Heart left ventricle (tissue), 16 donors: ENCODE measurements around the gene IMMP2L. TPM values are rescaled to one million over a fixed set of nuclear protein-coding genes. Genes with fewer than 3 reads are reported as not detected.

Experiments used
- ATAC-seq, 4 donors: fragments of 200-7000 bp; cut with Tn5 transposase; one replicate each; pipeline ENCODE4 v1.9.1; 2020 to 2022; ENCODE audit warnings: moderate library complexity in 4 of 4, mild to moderate bottlenecking in 3 of 4, moderate number of reproducible peaks in 1 of 4
- DNase-seq, 5 donors: peaks; one replicate each; pipeline ENCODE4 v3.0.0-alpha.2; 2020
- H3K27ac ChIP-seq, 12 donors: fragments of 200-600 bp; sonication (generic) in 4 of 12; one replicate each; pipeline versions ENCODE4 v1.5.0 to v1.8.0; 2016 to 2022; ENCODE audit warnings: mild to moderate bottlenecking in 2 of 12
- H3K27me3 ChIP-seq, 9 donors: fragments of 200-600 bp; sonication (generic) in 2 of 9; one replicate each; pipeline versions ENCODE4 v1.5.1 to v1.8.0; 2016 to 2022; ENCODE audit warnings: mild to moderate bottlenecking in 3 of 9
- H3K36me3 ChIP-seq, 9 donors: fragments of 200-600 bp; sonication (generic) in 2 of 9; one replicate each; pipeline versions ENCODE4 v1.5.0 to v1.8.0; 2018 to 2022; ENCODE audit warnings: mild to moderate bottlenecking in 2 of 9
- H3K4me1 ChIP-seq, 12 donors: fragments of 200-600 bp; sonication (generic) in 4 of 12; one replicate each; pipeline versions ENCODE4 v1.5.0 to v1.8.0; 2016 to 2022; ENCODE audit warnings: mild to moderate bottlenecking in 3 of 12
- H3K4me3 ChIP-seq, 12 donors: fragments of 200-600 bp; sonication (generic) in 4 of 12; one replicate each; pipeline versions ENCODE4 v1.5.0 to v1.8.0; 2017 to 2022; ENCODE audit warnings: mild to moderate bottlenecking in 9 of 12, moderate library complexity in 4 of 12
- H3K9me3 ChIP-seq, 12 donors: fragments of 200-600 bp; sonication (generic) in 4 of 12; one replicate each; pipeline versions ENCODE4 v1.5.0 to v1.8.0; 2016 to 2022; ENCODE audit warnings: mild to moderate bottlenecking in 1 of 12
- CTCF ChIP-seq, 12 donors: fragments of 200-600 bp; sonication (generic) in 4 of 12; IDR thresholded peaks; one replicate each; pipeline versions ENCODE4 v1.5.0 to v1.8.0; 2018 to 2022; ENCODE audit warnings: antibody characterized with exemption in 12 of 12, mild to moderate bottlenecking in 5 of 12
- POLR2A ChIP-seq, 2 donors: fragments of 450-650 bp; IDR thresholded peaks; one replicate each; pipeline ENCODE4 v1.6.1; 2017; ENCODE audit warnings: antibody characterized with exemption in 2 of 2, mild to moderate bottlenecking in 2 of 2, moderate library complexity in 2 of 2
- WGBS, 4 donors: extraction: QIAGEN DNeasy Blood & Tissue Kit in 2 of 4; methylation state at CpG; one replicate each; pipeline versions ENCODE4 v1.1.5 to v1.1.7; 2013 to 2018; 5-methylcytosine and 5-hydroxymethylcytosine counted together
- intact Hi-C, 10 donors: fragments of 100-400 bp; cut with DNase I; formaldehyde crosslinking; loops; one replicate each; pipeline versions ENCODE4 v1.11.1 to v1.14.2; 2022
- polyA plus RNA-seq, 2 donors: library from polyadenylated mRNA; stranded (reverse); fragments of 200-250 nt; gene quantifications; one replicate each; pipeline ENCODE4 v1.2.3, GENCODE V29; 2013
- total RNA-seq, 9 donors: library from RNA; depleted of rRNA in 2 of 9; stranded (reverse); fragments of >200 nt in 2 of 9; fragmentation: NEBNext Ultra II Directional in 3 of 9; extraction: Animal tissue kit (Norgen Biotek cat#: 25700) in 3 of 9; gene quantifications; one replicate each; pipeline versions ENCODE4 v1.1.0 to v1.2.4, GENCODE V29; 2016 to 2023
- donor health status: ischemic (EF 13 %, LVEDD 7.1; RV severe dilation, severe dysfunction).
- donor health status: healthy with polysubstance abuse.
- donor health status: DM: no; HTN: yes; CAD: no.
- donor health status: DM: no; HTN: no; CAD: no.
- donor health status: ischemic (EF 25% LVEDD 6.9; RV normal size, moderate dysfunction).
- donor health status: ischemic (EF 25% LVEDD 5.7; RV mildly dilated, moderate dysfunction).
- donor health status: healthy.
- donor health status: DM: yes; HTN: yes; CAD: no.
- donor health status: ischemic (EF 35%, LVEDD 5.7; RV mildly dilated, moderate dysfunction).
- donor health status: nonischemic (EF 11% LVEDD 7.7; RV severe dilation, severe dysfunction).
- donor health status: DM: yes; HTN: yes; CAD: no.
- donor health status: PGD.
- donor health status: ischemic (EF 29% LVEDD 5.4; RV normal size, mild dysfunction).
- donor health status: nonischemic (EF 23%, LVEDD 6.1; RV moderate dilation, normal function).

The IMMP2L gene
- total and polyA plus RNA-seq, 11 donors, result 5.1 to 17.2 (median 15.9) TPM

GRCh38 chr7:111173990-111174389 lies 388.3 kb downstream of the IMMP2L start:
- 92 to 97% (median 94%) methylated on average over 2 of the region's 2 CpGs for WGBS, 4 donors
- Histone ChIP-seq H3K9me3 (peaks cover 0 to 5% (median 0%) of the 10 kb centered on the region in 12 donors), H3K4me1 (no peaks in the 10 kb centered on the region), H3K27me3 (no peaks in the 10 kb centered on the region), H3K36me3 (no peaks in the 10 kb centered on the region), H3K4me3 (no peak overlapping the region), H3K27ac (no peak overlapping the region)
- ATAC-seq (no peak), DNase-seq (no peak)
- TF ChIP-seq CTCF (IDR thresholded peaks at IDR 0.05) (no peak), POLR2A (IDR thresholded peaks at IDR 0.05) (no peak)
- intact Hi-C loops, result no loop called here

- Histone ChIP-seq H3K4me1 (peaks cover 0 to under 1% (median 0%) of the 10 kb centered on the region in 12 donors), H3K27me3 (no peaks in the 10 kb centered on the region), H3K9me3 (peaks cover 0 to under 1% (median 0%) of the 10 kb centered on the region in 12 donors), H3K27ac (no peak overlapping the region), H3K36me3 (no peaks in the 10 kb centered on the region), H3K4me3 (no peak overlapping the region)
- DNase-seq (no peak), ATAC-seq (no peak)
- TF ChIP-seq CTCF (IDR thresholded peaks at IDR 0.05) (no peak), POLR2A (IDR thresholded peaks at IDR 0.05) (no peak)
- intact Hi-C loops, result no loop called here
- 86 to 92% (median 87%) methylated on average over 2 of the region's 2 CpGs for WGBS, 4 donors
These were observed 388.8 kb downstream of the IMMP2L start for GRCh38 chr7:111173528-111173927.

GRCh38 chr7:111172564-111173257 lies 389.6 kb downstream of the IMMP2L start:
- TF ChIP-seq CTCF (IDR thresholded peaks at IDR 0.05) (no peak), POLR2A (IDR thresholded peaks at IDR 0.05) (no peak)
- DNase-seq, result no peak
- H3K4me1 ChIP-seq, result peaks cover 0 to 9% (median 0%) of the 10 kb centered on the region in 12 donors
- H3K4me3 ChIP-seq, result no peak overlapping the region
- H3K36me3 ChIP-seq, result no peaks in the 10 kb centered on the region
- intact Hi-C loops, result no loop called here
- 69 to 76% (median 71%) methylated on average over 2 of the region's 2 CpGs for WGBS, 4 donors
- ATAC-seq, result no peak
- no peaks in the 10 kb centered on the region for H3K9me3 ChIP-seq
- H3K27me3 ChIP-seq, result no peaks in the 10 kb centered on the region
- no peak overlapping the region for H3K27ac ChIP-seq

GRCh38 chr7:111168182-111168581 lies 394.1 kb downstream of the IMMP2L start:
- Histone ChIP-seq H3K27me3 (no peaks in the 10 kb centered on the region), H3K4me3 (no peak overlapping the region), H3K36me3 (no peaks in the 10 kb centered on the region), H3K4me1 (peaks cover 0 to 11% (median 0%) of the 10 kb centered on the region in 12 donors), H3K9me3 (no peaks in the 10 kb centered on the region), H3K27ac (no peak overlapping the region)
- DNase-seq (no peak), ATAC-seq (no peak)
- 24 to 29% (median 27%) methylated on average over 2 of the region's 2 CpGs for WGBS, 4 donors
- intact Hi-C loops, result no loop called here
- TF ChIP-seq POLR2A (IDR thresholded peaks at IDR 0.05) (no peak), CTCF (IDR thresholded peaks at IDR 0.05) (no peak)
